Thyroid gland (tissue), 4 donors: ENCODE results near the gene CAMTA1.

Experiments used
- POLR2A ChIP-seq, 2 donors: fragments of 450-650 bp; IDR thresholded peaks; one replicate each; pipeline ENCODE4 v1.6.1; 2017; ENCODE audit warnings: antibody characterized with exemption in 2 of 2, mild to moderate bottlenecking in 2 of 2, moderate library complexity in 1 of 2
- TF ChIP-seq, protein P1 (sequence below), 6 experiments: fragments of 200-600 bp in 3 of 6; fragments of 450-650 bp in 3 of 6; sonication (generic) in 3 of 6; IDR thresholded peaks; one replicate each; pipeline ENCODE4 v1.5.1; 2016 to 2019; ENCODE audit warnings: antibody characterized with exemption in 6 of 6, mild to moderate bottlenecking in 2 of 6, inconsistent platforms in 1 of 6, moderate library complexity in 1 of 6

DNA sequence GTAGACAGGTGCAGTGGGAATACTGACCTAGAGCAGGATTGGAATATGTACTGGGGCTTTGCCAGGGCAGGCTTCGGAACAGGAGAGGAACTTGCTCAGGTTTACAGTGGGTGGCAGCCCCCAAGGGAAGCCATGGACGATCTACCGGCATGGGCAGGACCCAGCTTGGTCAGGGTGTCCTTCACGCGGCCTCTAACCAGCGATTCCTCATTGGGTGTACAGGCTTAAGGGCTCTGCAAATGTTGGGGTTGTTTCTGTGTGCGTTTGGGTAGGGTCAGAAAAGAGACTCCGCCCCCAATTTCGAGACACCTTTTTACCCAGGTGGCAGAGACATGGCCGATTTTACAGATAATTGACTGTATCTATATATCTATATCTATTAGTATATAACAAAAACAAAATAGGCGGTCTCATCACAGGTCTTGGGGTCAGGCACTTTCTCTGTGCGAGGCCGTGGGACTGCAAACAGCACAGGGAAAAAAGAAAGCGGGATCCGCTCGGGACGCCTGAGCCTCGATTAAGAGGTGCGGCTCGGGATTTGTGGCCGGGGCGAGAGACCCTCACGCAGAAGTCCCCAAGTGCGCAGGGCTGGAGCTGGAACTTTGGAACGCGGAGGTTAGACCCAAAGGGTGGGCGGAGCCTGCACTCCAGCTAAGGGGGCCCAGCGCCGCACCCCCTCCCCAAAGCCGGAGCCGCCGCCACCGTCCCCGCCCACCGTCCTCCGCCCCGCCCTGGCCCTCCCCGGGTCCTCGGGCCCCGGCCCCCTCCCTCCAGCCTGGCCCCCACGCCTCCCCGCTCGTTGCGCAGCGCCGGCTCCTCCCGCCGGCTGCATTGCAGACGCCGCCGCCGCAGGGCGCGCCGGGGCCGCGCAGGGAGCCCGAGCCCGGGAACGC is 918.3 kb downstream of the CAMTA1 start:
- TF ChIP-seq, protein P1, sequence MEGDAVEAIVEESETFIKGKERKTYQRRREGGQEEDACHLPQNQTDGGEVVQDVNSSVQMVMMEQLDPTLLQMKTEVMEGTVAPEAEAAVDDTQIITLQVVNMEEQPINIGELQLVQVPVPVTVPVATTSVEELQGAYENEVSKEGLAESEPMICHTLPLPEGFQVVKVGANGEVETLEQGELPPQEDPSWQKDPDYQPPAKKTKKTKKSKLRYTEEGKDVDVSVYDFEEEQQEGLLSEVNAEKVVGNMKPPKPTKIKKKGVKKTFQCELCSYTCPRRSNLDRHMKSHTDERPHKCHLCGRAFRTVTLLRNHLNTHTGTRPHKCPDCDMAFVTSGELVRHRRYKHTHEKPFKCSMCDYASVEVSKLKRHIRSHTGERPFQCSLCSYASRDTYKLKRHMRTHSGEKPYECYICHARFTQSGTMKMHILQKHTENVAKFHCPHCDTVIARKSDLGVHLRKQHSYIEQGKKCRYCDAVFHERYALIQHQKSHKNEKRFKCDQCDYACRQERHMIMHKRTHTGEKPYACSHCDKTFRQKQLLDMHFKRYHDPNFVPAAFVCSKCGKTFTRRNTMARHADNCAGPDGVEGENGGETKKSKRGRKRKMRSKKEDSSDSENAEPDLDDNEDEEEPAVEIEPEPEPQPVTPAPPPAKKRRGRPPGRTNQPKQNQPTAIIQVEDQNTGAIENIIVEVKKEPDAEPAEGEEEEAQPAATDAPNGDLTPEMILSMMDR (IDR thresholded peaks at IDR 0.05), result no peak
- no peak for TF ChIP-seq POLR2A (IDR thresholded peaks at IDR 0.05)
